NCI-H526 (cell line): ENCODE data around the gene ALDOC.

Experiments used
- DNase-seq, 2 experiments: peaks; one replicate each; lab custom pipeline; 2025; lab: John Stamatoyannopoulos, UW

ALDOC gene

GRCh38 chr17:28552176-28552999, 24.3 kb downstream of the ALDOC start, which contains the start of gene UNC119:
UNC119 (minus strand) TSS chr17:28552624; CDS start chr17:28552557, 67 bp downstream.
- peak; percentile 13 to 94 for DNase-seq

GRCh38 chr17:28551421-28552175, 25.1 kb downstream of the ALDOC start:
- DNase-seq, result peak; percentile 16 to 60

GRCh38 chr17:28550858-28551257, 25.8 kb downstream of the ALDOC start:
- no peak for DNase-seq

- DNase-seq, result no peak
These were observed 27.2 kb downstream of the ALDOC start for GRCh38 chr17:28549236-28550132.

- DNase-seq, result no peak
These were observed 28.1 kb downstream of the ALDOC start for GRCh38 chr17:28548417-28549130.

GRCh38 chr17:28547623-28548416, 28.9 kb downstream of the ALDOC start:
- peak; percentile 33 to 88 for DNase-seq

GRCh38 chr17:28547096-28547622, 29.5 kb downstream of the ALDOC start:
- DNase-seq, result no peak

GRCh38 chr17:28545787-28546415, 30.8 kb downstream of the ALDOC start:
- peak in 1 of 2 experiments; percentile 43 for DNase-seq

GRCh38 chr17:28545141-28545503, 31.6 kb downstream of the ALDOC start:
- DNase-seq, result no peak

GRCh38 chr17:28544402-28545140, 32.1 kb downstream of the ALDOC start:
- no peak for DNase-seq

GRCh38 chr17:28541439-28541838, 35.3 kb downstream of the ALDOC start:
- DNase-seq, result no peak

GRCh38 chr17:28540231-28540630, 36.5 kb downstream of the ALDOC start:
- DNase-seq, result no peak

GRCh38 chr17:28538296-28538895, 38.3 kb downstream of the ALDOC start:
- DNase-seq, result no peak

- DNase-seq, result no peak
These were observed 39.5 kb downstream of the ALDOC start for GRCh38 chr17:28537219-28537610.

- no peak for DNase-seq
These were observed 40.0 kb downstream of the ALDOC start for GRCh38 chr17:28536532-28537218.

- no peak for DNase-seq
These were observed 41.8 kb downstream of the ALDOC start for GRCh38 chr17:28534740-28535375.

GRCh38 chr17:28533091-28533807, 43.4 kb downstream of the ALDOC start:
- no peak for DNase-seq
